Activated T-helper 17 cell treated with anti-CD3 and anti-CD28 coated beads, Interleukin-2, amount 50 U/mL, for 72 hours (primary cell): Measurements from ENCODE around the gene THSD7A. TPM values are rescaled to one million over a fixed set of nuclear protein-coding genes. Genes with fewer than 3 reads are reported as not detected.
"Not testable (repeated sequence)": the region's sequence is repeated elsewhere in the genome, so short reads cannot be mapped to it uniquely, and the experiment has no call there.

Experiments used
- ATAC-seq: fragments of 150-1000 bp; cut with Tn5 transposase; replicated peaks from 2 replicates; pipeline ENCODE4 v1.10.0; 2021; ENCODE audit warnings: mild to moderate bottlenecking, moderate library complexity
- H3K27ac Mint-ChIP-seq: one replicate; pipeline ENCODE4 v1.8.0; 2022; ENCODE audit warnings: mixed read lengths
- H3K27me3 Mint-ChIP-seq: one replicate; pipeline ENCODE4 v1.8.0; 2022; ENCODE audit warnings: mixed read lengths
- H3K36me3 Mint-ChIP-seq: one replicate; pipeline ENCODE4 v1.8.0; 2022; ENCODE audit warnings: low read depth, mild to moderate bottlenecking, mixed read lengths
- H3K4me1 Mint-ChIP-seq: one replicate; pipeline ENCODE4 v1.8.0; 2022; ENCODE audit warnings: mixed read lengths
- H3K4me3 Mint-ChIP-seq: one replicate; pipeline ENCODE4 v1.8.0; 2022; ENCODE audit warnings: mild to moderate bottlenecking, mixed read lengths
- H3K9me3 Mint-ChIP-seq: one replicate; pipeline ENCODE4 v1.8.0; 2022; ENCODE audit warnings: mixed read lengths
- total RNA-seq, 2 donors: library from RNA; stranded (reverse); gene quantifications; one replicate each; pipeline ENCODE4 v1.2.3, GENCODE V29; 2022

The THSD7A gene
- total RNA-seq, 2 donors from 2014 or later, result 0.02 to 0.82 TPM

- H3K4me1 Mint-ChIP-seq, result no peaks in the 10 kb centered on the region
- no peaks in the 10 kb centered on the region for H3K27me3 Mint-ChIP-seq
- no peaks in the 10 kb centered on the region for H3K9me3 Mint-ChIP-seq
- ATAC-seq, result no peak
- H3K36me3 Mint-ChIP-seq, result no peaks in the 10 kb centered on the region
- H3K4me3 Mint-ChIP-seq, result no peak overlapping the region
- H3K27ac Mint-ChIP-seq, result no peak overlapping the region
These were observed 359.4 kb downstream of the THSD7A start for GRCh38 chr7:11472646-11473045.

GRCh38 chr7:11471255-11471654 is 360.7 kb downstream of the THSD7A start:
- Mint-ChIP-seq H3K36me3 (no peaks in the 10 kb centered on the region), H3K27me3 (no peaks in the 10 kb centered on the region), H3K27ac (no peak overlapping the region), H3K4me3 (no peak overlapping the region), H3K4me1 (no peaks in the 10 kb centered on the region), H3K9me3 (no peaks in the 10 kb centered on the region)
- no peak for ATAC-seq

GRCh38 chr7:11469028-11469745 is 362.8 kb downstream of the THSD7A start:
- Mint-ChIP-seq H3K27ac (no peak overlapping the region), H3K4me1 (no peaks in the 10 kb centered on the region), H3K36me3 (no peaks in the 10 kb centered on the region), H3K4me3 (no peak overlapping the region), H3K27me3 (no peaks in the 10 kb centered on the region), H3K9me3 (no peaks in the 10 kb centered on the region)
- no peak for ATAC-seq

GRCh38 chr7:11466517-11467105 is 365.4 kb downstream of the THSD7A start:
- ATAC-seq, result no peak
- Mint-ChIP-seq H3K4me3 (no peak overlapping the region), H3K9me3 (no peaks in the 10 kb centered on the region), H3K4me1 (no peaks in the 10 kb centered on the region), H3K36me3 (no peaks in the 10 kb centered on the region), H3K27me3 (no peaks in the 10 kb centered on the region), H3K27ac (no peak overlapping the region)

- Mint-ChIP-seq H3K4me3 (no peak overlapping the region), H3K27ac (no peak overlapping the region), H3K4me1 (no peaks in the 10 kb centered on the region), H3K36me3 (no peaks in the 10 kb centered on the region), H3K27me3 (no peaks in the 10 kb centered on the region), H3K9me3 (no peaks in the 10 kb centered on the region)
- ATAC-seq, result no peak
These were observed 367.4 kb downstream of the THSD7A start for GRCh38 chr7:11464624-11465023.

GRCh38 chr7:11461946-11462345 is 370.1 kb downstream of the THSD7A start:
- Mint-ChIP-seq H3K27ac (no peak overlapping the region), H3K27me3 (no peaks in the 10 kb centered on the region), H3K4me3 (no peak overlapping the region), H3K4me1 (no peaks in the 10 kb centered on the region), H3K9me3 (no peaks in the 10 kb centered on the region), H3K36me3 (no peaks in the 10 kb centered on the region)
- ATAC-seq, result no peak

- peak; percentile 72 for ATAC-seq
- Mint-ChIP-seq H3K27ac (no peak overlapping the region), H3K36me3 (no peaks in the 10 kb centered on the region), H3K27me3 (no peaks in the 10 kb centered on the region), H3K4me1 (no peaks in the 10 kb centered on the region), H3K9me3 (no peaks in the 10 kb centered on the region), H3K4me3 (no peak overlapping the region)
These were observed 373.1 kb downstream of the THSD7A start for GRCh38 chr7:11458736-11459483.

- H3K27me3 Mint-ChIP-seq, result no peaks in the 10 kb centered on the region
These were observed 374.6 kb downstream of the THSD7A start for GRCh38 chr7:11457419-11457818.

GRCh38 chr7:11456574-11456973 is 375.4 kb downstream of the THSD7A start:
- H3K36me3 Mint-ChIP-seq, result no peaks in the 10 kb centered on the region
- no peak for ATAC-seq

More at GRCh38 chr7:11457419-11457818, 374.6 kb downstream of the THSD7A start:
- Mint-ChIP-seq H3K4me3 (no peak overlapping the region), H3K4me1 (no peaks in the 10 kb centered on the region), H3K27ac (no peak overlapping the region), H3K9me3 (no peaks in the 10 kb centered on the region), H3K36me3 (no peaks in the 10 kb centered on the region)
- no peak for ATAC-seq

GRCh38 chr7:11452476-11452875 is 379.5 kb downstream of the THSD7A start:
- Mint-ChIP-seq H3K4me3 (no peak overlapping the region), H3K9me3 (no peaks in the 10 kb centered on the region), H3K27me3 (no peaks in the 10 kb centered on the region), H3K27ac (no peak overlapping the region), H3K36me3 (no peaks in the 10 kb centered on the region), H3K4me1 (no peaks in the 10 kb centered on the region)
- no peak for ATAC-seq

More at GRCh38 chr7:11456574-11456973, 375.4 kb downstream of the THSD7A start:
- no peaks in the 10 kb centered on the region for H3K9me3 Mint-ChIP-seq
- H3K27me3 Mint-ChIP-seq, result no peaks in the 10 kb centered on the region
- no peaks in the 10 kb centered on the region for H3K4me1 Mint-ChIP-seq
- no peak overlapping the region for H3K4me3 Mint-ChIP-seq
- H3K27ac Mint-ChIP-seq, result no peak overlapping the region

- no peak overlapping the region for H3K27ac Mint-ChIP-seq
- no peak overlapping the region for H3K4me3 Mint-ChIP-seq
- H3K9me3 Mint-ChIP-seq, result no peaks in the 10 kb centered on the region
- H3K4me1 Mint-ChIP-seq, result no peaks in the 10 kb centered on the region
- H3K27me3 Mint-ChIP-seq, result no peaks in the 10 kb centered on the region
- H3K36me3 Mint-ChIP-seq, result no peaks in the 10 kb centered on the region
- no peak for ATAC-seq
These were observed 381.7 kb downstream of the THSD7A start for GRCh38 chr7:11450281-11450680.

GRCh38 chr7:11449316-11449715 is 382.7 kb downstream of the THSD7A start:
- Mint-ChIP-seq H3K4me1 (no peaks in the 10 kb centered on the region), H3K4me3 (no peak overlapping the region), H3K27ac (no peak overlapping the region), H3K9me3 (no peaks in the 10 kb centered on the region), H3K27me3 (no peaks in the 10 kb centered on the region), H3K36me3 (no peaks in the 10 kb centered on the region)
- ATAC-seq, result no peak

GRCh38 chr7:11448323-11448722 is 383.7 kb downstream of the THSD7A start:
- Mint-ChIP-seq H3K36me3 (no peaks in the 10 kb centered on the region), H3K27me3 (no peaks in the 10 kb centered on the region), H3K27ac (no peak overlapping the region), H3K4me3 (no peak overlapping the region), H3K9me3 (no peaks in the 10 kb centered on the region), H3K4me1 (no peaks in the 10 kb centered on the region)
- ATAC-seq, result no peak

GRCh38 chr7:11447106-11447505 is 384.9 kb downstream of the THSD7A start:
- no peaks in the 10 kb centered on the region for H3K9me3 Mint-ChIP-seq
- H3K4me1 Mint-ChIP-seq, result no peaks in the 10 kb centered on the region
- H3K27ac Mint-ChIP-seq, result no peak overlapping the region
- H3K36me3 Mint-ChIP-seq, result no peaks in the 10 kb centered on the region
- no peak overlapping the region for H3K4me3 Mint-ChIP-seq
- no peak for ATAC-seq
- H3K27me3 Mint-ChIP-seq, result no peaks in the 10 kb centered on the region

GRCh38 chr7:11443934-11444333 is 388.1 kb downstream of the THSD7A start:
- H3K27me3 Mint-ChIP-seq, ATAC-seq, H3K4me3 Mint-ChIP-seq, H3K4me1 Mint-ChIP-seq, H3K9me3 Mint-ChIP-seq, H3K36me3 Mint-ChIP-seq, H3K27ac Mint-ChIP-seq: not testable (repeated sequence)
